Mesothelial cell of epicardium (in vitro differentiated cells): ENCODE results near the gene SLC30A2. TPM values are rescaled to one million over a fixed set of nuclear protein-coding genes. Genes with fewer than 3 reads are reported as not detected.

Experiments used
- DNase-seq, 2 experiments: peaks; one replicate each; pipeline ENCODE4 v3.0.0; 2021; ENCODE audit warnings: low spot score in 2 of 2; ENCODE audit not compliant: unreplicated experiment in 2 of 2
- H3K27ac Mint-ChIP-seq: 2 replicates; pipeline ENCODE4 v1.8.0; 2021; ENCODE audit warnings: mixed read lengths
- H3K27me3 Mint-ChIP-seq: 2 replicates; pipeline ENCODE4 v1.8.0; 2021; ENCODE audit warnings: low read depth, mixed read lengths
- H3K36me3 Mint-ChIP-seq: 2 replicates; pipeline ENCODE4 v1.8.0; 2021; ENCODE audit warnings: mixed read lengths
- H3K4me1 Mint-ChIP-seq: 2 replicates; pipeline ENCODE4 v1.8.0; 2021; ENCODE audit warnings: mixed read lengths
- H3K4me3 Mint-ChIP-seq: 2 replicates; pipeline ENCODE4 v1.8.0; 2021; ENCODE audit warnings: mild to moderate bottlenecking, moderate library complexity, mixed read lengths
- H3K9me3 Mint-ChIP-seq: 2 replicates; pipeline ENCODE4 v1.8.0; 2021; ENCODE audit warnings: mixed read lengths
- total RNA-seq: library from RNA; stranded (reverse); gene quantifications from 3 replicates; pipeline ENCODE4 v1.2.1, GENCODE V29; 2021
- TF ChIP-seq, protein P1 (sequence below): fragments of 200-600 bp; sonication (generic); IDR thresholded peaks from one replicate; pipeline ENCODE4 v1.5.0; 2021; ENCODE audit warnings: antibody characterized with exemption; ENCODE audit not compliant: unreplicated experiment

Gene SLC30A2
- total RNA-seq, 1 donor from 2014 or later: 10.3 TPM

DNA sequence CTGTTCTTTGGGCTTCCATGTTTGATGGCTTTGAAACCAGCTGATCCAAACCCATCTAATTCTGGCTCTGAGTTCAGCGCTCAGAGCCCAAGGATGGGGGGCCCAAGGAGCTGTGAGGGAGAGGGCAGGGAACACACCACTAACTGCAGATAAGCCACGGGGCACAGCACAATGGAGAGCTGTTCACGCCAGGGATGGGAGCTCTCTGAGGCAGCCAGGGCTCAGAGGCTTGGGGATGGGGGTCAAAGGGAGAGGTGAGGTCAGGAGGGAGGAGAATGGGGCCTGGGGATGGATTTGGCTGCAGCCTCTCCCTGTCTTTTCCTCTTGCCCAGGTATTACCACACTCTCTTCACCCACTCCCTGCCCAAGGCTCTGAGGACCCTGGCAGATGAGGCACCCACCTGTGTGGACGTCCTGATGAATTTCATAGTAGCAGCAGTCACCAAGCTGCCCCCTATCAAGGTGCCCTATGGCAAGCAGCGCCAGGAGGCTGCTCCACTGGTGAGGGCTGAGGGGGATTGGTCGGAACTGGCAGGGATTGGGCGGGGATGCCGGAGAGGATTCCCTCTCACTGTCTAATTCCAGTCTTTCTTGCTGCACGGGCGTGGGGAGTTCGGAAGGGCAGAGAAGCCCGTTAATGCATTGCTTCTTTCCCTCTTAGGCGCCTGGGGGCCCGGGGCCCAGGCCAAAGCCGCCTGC, 11.3 kb downstream of the SLC30A2 start:
- TF ChIP-seq, protein P1, sequence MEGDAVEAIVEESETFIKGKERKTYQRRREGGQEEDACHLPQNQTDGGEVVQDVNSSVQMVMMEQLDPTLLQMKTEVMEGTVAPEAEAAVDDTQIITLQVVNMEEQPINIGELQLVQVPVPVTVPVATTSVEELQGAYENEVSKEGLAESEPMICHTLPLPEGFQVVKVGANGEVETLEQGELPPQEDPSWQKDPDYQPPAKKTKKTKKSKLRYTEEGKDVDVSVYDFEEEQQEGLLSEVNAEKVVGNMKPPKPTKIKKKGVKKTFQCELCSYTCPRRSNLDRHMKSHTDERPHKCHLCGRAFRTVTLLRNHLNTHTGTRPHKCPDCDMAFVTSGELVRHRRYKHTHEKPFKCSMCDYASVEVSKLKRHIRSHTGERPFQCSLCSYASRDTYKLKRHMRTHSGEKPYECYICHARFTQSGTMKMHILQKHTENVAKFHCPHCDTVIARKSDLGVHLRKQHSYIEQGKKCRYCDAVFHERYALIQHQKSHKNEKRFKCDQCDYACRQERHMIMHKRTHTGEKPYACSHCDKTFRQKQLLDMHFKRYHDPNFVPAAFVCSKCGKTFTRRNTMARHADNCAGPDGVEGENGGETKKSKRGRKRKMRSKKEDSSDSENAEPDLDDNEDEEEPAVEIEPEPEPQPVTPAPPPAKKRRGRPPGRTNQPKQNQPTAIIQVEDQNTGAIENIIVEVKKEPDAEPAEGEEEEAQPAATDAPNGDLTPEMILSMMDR: no peak
- H3K4me1 Mint-ChIP-seq: peaks cover 18% of the 10 kb centered on the region
- peak overlapping the region; percentile 94 for H3K4me3 Mint-ChIP-seq
- H3K27ac Mint-ChIP-seq: peak overlapping the region; percentile 50
- H3K36me3 Mint-ChIP-seq: no peaks in the 10 kb centered on the region
- no peaks in the 10 kb centered on the region for H3K9me3 Mint-ChIP-seq
- H3K27me3 Mint-ChIP-seq: peaks cover 2% of the 10 kb centered on the region
- DNase-seq: no peak

- no peak overlapping the region for H3K4me3 Mint-ChIP-seq
- H3K36me3 Mint-ChIP-seq: no peaks in the 10 kb centered on the region
- no peak for DNase-seq
- peak overlapping the region; percentile 80 for H3K27ac Mint-ChIP-seq
- H3K4me1 Mint-ChIP-seq: peaks cover 19% of the 10 kb centered on the region
- peaks cover 2% of the 10 kb centered on the region for H3K27me3 Mint-ChIP-seq
- TF ChIP-seq, protein P1: no peak
- no peaks in the 10 kb centered on the region for H3K9me3 Mint-ChIP-seq
Measured at GRCh38 chr1:26032656-26033357, 13.1 kb downstream of the SLC30A2 start.

DNA sequence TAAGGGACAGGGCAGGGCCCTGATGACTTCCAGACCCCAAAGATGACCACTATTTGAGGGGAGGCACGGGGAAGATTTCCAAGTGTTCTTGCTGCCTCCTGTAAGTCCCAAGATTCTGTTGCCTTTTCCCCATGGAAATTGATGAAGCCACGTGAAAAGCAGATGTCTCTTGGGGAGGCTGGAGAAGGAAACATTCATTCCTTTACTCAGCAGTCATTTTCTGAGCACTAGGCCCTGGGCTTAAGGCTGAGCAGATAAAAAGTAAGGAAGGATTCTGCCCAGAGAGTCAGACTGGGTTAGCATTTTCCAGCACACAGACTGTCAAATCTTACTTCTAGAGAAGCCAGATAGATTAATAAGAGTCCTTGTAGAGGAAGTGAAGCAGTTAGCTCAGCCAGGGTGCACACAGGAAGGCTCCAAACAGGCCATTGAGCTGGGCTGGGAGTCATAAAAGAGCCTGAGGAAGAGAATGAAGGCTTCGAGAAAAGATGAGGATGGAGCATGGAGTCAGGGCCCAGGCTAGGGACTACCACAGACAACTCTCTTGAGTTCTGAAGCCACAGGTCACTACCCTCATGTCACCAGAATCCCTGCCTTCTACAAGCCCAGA, 14.2 kb downstream of the SLC30A2 start:
- DNase-seq: no peak
- Mint-ChIP-seq H3K36me3 (no peaks in the 10 kb centered on the region), H3K4me3 (no peak overlapping the region), H3K9me3 (no peaks in the 10 kb centered on the region), H3K27me3 (peaks cover 2% of the 10 kb centered on the region), H3K27ac (peak overlapping the region; percentile 80), H3K4me1 (peaks cover 20% of the 10 kb centered on the region)
- TF ChIP-seq, protein P1: no peak

DNA sequence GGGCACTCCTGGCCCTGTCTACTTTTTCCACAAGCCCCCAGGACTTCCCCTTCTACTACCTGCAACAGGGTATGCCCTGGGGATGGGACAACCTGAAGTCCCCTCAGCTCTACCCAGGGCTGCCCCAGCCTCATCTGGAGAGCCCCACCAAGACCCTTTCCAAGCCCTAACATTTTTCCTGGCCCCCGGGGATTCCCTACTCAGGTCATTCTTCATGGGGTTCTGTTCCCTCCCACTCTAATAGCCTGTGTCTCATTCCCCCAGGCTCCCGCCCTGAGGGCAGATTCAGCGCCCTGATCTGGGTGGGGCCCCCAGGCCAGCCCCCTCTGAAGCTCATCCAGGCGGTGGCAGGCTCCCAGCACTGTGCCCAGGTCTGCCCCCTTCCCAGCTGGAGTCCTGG, 14.7 kb downstream of the SLC30A2 start:
- no peak for DNase-seq
- Mint-ChIP-seq H3K36me3 (no peaks in the 10 kb centered on the region), H3K27ac (no peak overlapping the region), H3K27me3 (peaks cover 2% of the 10 kb centered on the region), H3K4me1 (peaks cover 16% of the 10 kb centered on the region), H3K9me3 (no peaks in the 10 kb centered on the region), H3K4me3 (no peak overlapping the region)
- TF ChIP-seq, protein P1: no peak

- peaks cover 13% of the 10 kb centered on the region for H3K4me1 Mint-ChIP-seq
- no peaks in the 10 kb centered on the region for H3K36me3 Mint-ChIP-seq
- no peak overlapping the region for H3K27ac Mint-ChIP-seq
- TF ChIP-seq, protein P1: no peak
- no peak overlapping the region for H3K4me3 Mint-ChIP-seq
- H3K27me3 Mint-ChIP-seq: peaks cover 2% of the 10 kb centered on the region
- no peaks in the 10 kb centered on the region for H3K9me3 Mint-ChIP-seq
- DNase-seq: no peak
Measured at GRCh38 chr1:26029864-26030481, 15.9 kb downstream of the SLC30A2 start.
